ENCODE measurements around the gene TGIF1. TPM values are rescaled to one million over a fixed set of nuclear protein-coding genes. Genes with fewer than 3 reads are reported as not detected.

TGIF1 gene
- total and polyA plus RNA-seq, 9 of the 15 experiments (the other 6 are each of a cell fraction or from before 2014, with no cell fraction given) = 16.1 to 77.7 (median 44.6) TPM

GRCh38 chr18:3451989-3452749 lies 2.2 kb downstream of the TGIF1 start (continued):
- TF ChIP-seq AFF1 (IDR thresholded peaks at IDR 0.05; ENCODE audit: low read depth in 1 of 2, partially characterized antibody in 2 of 2) = no peak
- no peak for TF ChIP-seq ZNF165 (CRISPR knock-in tag; IDR thresholded peaks at IDR 0.05; ENCODE audit: borderline replicate concordance)
- TF ChIP-seq KAT8 (IDR thresholded peaks at IDR 0.05; ENCODE audit: low read depth) = no peak
- TF ChIP-seq, protein P1, sequence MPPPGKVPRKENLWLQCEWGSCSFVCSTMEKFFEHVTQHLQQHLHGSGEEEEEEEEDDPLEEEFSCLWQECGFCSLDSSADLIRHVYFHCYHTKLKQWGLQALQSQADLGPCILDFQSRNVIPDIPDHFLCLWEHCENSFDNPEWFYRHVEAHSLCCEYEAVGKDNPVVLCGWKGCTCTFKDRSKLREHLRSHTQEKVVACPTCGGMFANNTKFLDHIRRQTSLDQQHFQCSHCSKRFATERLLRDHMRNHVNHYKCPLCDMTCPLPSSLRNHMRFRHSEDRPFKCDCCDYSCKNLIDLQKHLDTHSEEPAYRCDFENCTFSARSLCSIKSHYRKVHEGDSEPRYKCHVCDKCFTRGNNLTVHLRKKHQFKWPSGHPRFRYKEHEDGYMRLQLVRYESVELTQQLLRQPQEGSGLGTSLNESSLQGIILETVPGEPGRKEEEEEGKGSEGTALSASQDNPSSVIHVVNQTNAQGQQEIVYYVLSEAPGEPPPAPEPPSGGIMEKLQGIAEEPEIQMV (tag; conservative IDR thresholded peaks at IDR 0.05; ENCODE audit: low read depth) = no peak
- no peak for TF ChIP-seq TCFL5 (CRISPR knock-in tag; conservative IDR thresholded peaks at IDR 0.05)
- no peak for TF ChIP-seq ETV6 (IDR thresholded peaks at IDR 0.05; ENCODE audit: borderline replicate concordance in 1 of 2, low read depth in 2 of 2, low read length in 1 of 2)
- no peak for TF ChIP-seq ETV6 (CRISPR knock-in tag; IDR thresholded peaks at IDR 0.05; ENCODE audit: borderline replicate concordance)
- TF ChIP-seq XRCC5 (IDR thresholded peaks at IDR 0.05; ENCODE audit: low read depth, low read length) = no peak
- TF ChIP-seq CGGBP1 (CRISPR knock-in tag; IDR thresholded peaks at IDR 0.05) = 0 out of 2 replicates have a peak, but pooled peaks have one; percentile 46
- TF ChIP-seq, protein P2, sequence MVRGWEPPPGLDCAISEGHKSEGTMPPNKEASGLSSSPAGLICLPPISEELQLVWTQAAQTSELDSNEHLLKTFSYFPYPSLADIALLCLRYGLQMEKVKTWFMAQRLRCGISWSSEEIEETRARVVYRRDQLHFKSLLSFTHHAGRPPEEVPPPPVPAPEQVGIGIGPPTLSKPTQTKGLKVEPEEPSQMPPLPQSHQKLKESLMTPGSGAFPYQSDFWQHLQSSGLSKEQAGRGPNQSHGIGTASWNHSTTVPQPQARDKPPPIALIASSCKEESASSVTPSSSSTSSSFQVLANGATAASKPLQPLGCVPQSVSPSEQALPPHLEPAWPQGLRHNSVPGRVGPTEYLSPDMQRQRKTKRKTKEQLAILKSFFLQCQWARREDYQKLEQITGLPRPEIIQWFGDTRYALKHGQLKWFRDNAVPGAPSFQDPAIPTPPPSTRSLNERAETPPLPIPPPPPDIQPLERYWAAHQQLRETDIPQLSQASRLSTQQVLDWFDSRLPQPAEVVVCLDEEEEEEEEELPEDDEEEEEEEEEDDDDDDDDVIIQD (CRISPR knock-in tag; IDR thresholded peaks at IDR 0.05) = no peak
- TF ChIP-seq ZNF609 (CRISPR knock-in tag; IDR thresholded peaks at IDR 0.05; ENCODE audit: borderline replicate concordance) = no peak
- no peak for TF ChIP-seq ZNF282 (CRISPR knock-in tag; IDR thresholded peaks at IDR 0.05)
- TF ChIP-seq SRSF7 (optimal IDR thresholded peaks at IDR 0.05; ENCODE audit: low read depth, low read length) = no peak

Data from K562 (cell line).